Superior temporal gyrus (tissue), 1 donor: ENCODE data around the gene KLHL17.

Source experiments
- DNase-seq: peaks from one replicate; pipeline ENCODE4 v3.0.0-alpha.2; 2016; ENCODE audit errors: extremely low spot score

KLHL17 gene

DNA sequence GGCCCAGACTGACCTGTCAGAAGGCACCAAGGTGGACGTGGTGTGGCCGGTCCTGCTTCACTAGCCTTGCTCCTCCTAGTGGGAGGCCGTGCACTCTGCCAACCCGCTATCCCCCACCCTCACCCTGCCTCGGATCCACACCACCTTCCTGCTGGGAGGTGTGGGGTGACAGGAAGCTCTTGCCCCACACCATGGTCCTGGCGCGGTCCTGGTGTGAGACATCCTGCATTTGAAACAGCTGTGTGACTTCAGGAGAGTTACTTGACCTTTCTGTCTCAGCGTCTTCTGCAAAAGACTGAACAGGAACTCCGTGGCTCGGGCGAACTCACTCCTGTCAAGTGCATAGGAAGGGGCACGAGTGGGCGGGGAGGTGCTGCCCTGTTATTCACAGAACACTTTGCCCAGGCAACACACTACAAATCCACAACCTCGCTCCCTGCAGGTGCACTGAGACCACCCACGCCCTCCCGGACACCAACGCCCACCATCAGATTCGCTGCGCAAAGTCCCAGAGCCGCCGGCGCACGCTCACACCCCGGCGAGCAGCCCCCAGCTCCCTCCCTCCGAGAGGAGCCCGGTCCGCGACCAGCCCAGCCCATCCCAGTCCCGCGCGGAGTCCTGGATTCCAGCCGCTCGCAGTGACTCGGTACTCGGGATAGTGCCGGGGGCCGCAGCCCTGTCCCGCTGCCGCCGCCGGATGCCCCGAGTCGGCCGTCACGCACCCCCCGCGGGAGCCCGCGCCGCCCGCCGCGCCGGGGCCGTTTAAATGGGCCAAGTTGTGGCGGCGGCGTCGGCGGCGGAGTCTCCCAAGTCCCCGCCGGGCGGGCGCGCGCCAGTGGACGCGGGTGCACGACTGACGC, 37.0 kb upstream of the KLHL17 start, which contains the start of gene SAMD11:
SAMD11 (plus strand) TSS at position 793 of the 860 bp plus-strand sequence. CDS start 509 bp downstream, outside the sequence.
- peak; percentile 73 for DNase-seq

DNA sequence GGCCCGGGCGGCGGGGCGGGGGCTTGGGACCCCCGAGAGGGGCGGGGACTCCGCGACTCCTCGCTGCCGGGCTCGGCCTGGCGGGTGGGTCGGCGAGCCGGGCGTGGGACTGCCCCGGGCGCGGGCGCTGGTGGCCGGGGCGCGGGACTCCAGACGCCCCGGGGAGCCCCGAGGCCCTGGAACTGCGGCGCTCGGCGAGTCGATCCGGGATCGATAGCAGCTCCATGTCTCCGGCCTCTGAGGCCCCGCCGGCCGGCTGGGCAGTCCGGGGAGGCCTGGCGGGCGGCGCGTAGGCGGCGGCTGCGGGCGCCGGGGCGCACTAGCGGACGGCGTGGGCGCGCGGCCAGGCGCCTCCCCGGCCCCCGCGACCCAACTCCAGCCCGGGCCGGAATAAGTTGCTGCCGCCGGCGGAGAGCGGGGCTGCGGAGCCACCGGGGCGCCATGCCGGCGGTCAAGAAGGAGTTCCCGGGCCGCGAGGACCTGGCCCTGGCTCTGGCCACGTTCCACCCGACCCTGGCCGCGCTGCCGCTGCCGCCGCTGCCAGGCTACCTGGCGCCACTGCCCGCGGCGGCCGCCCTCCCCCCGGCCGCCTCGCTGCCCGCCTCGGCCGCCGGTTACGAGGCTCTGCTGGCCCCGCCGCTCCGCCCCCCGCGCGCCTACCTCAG, 36.3 kb upstream of the KLHL17 start:
- DNase-seq: no peak

DNA sequence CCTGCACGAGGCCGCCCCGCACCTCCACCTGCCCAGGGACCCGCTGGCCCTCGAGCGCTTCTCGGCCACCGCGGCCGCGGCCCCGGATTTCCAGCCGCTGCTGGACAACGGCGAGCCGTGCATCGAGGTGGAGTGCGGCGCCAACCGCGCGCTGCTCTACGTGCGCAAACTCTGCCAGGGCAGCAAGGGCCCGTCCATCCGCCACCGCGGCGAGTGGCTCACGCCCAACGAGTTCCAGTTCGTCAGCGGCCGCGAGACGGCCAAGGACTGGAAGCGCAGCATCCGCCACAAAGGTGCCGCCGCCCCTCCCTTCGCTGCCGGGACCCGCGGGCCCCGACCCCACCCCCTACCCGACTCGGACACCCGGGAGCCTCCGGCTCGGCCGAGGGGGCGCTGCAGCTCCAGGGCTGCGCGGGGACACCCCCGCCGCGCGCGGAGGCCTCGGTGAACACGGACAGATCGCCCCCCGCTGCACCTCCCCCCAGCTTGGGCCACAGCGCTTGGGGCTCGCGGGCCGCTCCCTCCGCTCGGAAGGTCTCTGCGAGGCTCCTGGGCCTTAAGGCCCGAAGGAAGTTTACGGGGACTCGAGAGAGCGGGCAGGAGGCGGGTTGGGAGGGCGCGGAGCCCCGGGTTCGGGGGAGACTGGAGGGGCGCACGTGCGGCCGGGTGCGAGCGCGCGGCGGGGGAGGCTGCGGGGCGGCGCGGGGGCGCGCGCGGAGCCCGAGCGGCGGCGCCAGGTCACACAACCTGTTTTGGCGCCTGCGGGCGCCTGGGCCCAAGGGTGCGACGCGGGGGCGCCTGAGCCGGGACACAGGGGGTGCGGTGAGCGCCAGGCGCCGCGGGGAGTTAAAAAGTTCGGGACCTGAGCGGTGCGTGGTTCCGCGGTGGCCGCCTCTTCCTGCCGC, 35.5 kb upstream of the KLHL17 start:
- DNase-seq: no peak

DNA sequence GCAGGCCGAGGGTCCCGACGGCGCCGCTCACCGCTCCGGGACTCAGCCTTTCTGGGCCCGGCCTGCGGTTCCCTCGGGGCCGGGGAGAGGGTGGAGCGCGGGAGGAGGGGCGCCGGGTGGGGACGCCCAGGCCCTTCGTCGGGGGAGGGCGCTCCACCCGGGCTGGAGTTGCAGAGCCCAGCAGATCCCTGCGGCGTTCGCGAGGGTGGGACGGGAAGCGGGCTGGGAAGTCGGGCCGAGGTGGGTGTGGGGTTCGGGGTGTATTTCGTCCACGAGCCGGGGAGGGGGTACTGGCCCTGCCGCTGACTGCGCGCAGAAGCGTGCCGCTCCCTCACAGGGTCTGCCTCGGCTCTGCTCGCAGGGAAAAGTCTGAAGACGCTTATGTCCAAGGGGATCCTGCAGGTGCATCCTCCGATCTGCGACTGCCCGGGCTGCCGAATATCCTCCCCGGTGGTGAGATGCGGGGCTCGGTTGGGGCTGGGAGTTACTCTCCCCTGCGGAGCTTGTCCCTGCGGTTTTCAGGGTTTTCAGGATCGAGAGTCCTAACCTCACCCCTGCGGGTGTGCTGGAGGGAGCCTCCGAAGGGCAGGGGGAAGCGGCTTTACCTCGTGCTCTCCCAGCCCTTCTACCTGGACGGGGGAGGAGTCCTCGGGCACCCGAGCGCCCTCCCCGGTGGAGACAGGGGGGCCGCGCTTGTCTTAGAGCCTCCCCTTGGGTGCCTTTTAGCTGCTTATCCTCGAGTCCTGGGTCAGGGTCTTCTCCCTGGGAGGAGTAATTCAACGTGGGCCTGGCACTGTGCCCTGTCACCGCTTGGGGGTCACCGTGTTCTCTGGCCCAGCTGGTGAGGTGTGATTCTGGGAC, 34.6 kb upstream of the KLHL17 start:
- no peak for DNase-seq

DNA sequence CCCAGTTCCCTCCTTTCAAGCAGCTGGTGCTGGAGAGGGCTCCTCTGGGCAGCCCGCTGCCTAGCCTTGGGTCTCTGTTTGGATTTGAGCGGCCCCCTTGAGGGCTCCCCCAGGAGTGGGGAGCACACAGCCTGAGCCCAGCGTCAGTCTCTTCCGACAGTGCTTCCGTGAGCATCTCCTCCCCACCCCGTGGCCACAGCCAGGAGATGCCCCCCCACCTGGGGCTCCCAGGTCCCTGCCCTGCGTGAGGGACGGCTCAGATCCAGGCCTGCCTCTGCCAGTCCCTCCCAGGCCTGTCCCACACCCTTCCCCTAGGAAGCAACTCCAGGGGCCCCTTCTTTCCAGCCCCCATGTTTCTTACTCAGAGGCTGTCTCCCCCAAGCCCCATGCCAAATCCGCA, 33.1 kb upstream of the KLHL17 start:
- no peak for DNase-seq

DNA sequence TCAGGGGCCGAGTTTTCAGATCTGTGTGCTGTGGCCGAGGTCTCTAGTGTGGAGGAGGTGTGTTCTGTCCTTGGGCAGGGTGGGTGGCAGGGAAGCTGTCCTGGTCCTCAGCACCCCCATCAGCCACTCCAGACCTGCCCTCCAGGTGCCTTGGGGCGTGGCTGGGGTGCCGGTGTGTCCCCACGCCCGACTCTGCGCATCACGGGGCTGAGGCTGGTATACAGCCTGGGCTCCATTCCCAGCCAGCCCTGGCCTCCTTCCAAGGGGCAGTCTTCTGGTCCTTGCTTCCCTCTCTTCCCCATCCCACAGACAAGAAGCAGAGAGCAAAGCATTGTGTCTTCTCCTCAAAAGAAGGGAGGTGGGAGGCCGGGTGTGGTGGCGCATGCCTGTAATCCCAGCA, 32.6 kb upstream of the KLHL17 start:
- DNase-seq: no peak

DNA sequence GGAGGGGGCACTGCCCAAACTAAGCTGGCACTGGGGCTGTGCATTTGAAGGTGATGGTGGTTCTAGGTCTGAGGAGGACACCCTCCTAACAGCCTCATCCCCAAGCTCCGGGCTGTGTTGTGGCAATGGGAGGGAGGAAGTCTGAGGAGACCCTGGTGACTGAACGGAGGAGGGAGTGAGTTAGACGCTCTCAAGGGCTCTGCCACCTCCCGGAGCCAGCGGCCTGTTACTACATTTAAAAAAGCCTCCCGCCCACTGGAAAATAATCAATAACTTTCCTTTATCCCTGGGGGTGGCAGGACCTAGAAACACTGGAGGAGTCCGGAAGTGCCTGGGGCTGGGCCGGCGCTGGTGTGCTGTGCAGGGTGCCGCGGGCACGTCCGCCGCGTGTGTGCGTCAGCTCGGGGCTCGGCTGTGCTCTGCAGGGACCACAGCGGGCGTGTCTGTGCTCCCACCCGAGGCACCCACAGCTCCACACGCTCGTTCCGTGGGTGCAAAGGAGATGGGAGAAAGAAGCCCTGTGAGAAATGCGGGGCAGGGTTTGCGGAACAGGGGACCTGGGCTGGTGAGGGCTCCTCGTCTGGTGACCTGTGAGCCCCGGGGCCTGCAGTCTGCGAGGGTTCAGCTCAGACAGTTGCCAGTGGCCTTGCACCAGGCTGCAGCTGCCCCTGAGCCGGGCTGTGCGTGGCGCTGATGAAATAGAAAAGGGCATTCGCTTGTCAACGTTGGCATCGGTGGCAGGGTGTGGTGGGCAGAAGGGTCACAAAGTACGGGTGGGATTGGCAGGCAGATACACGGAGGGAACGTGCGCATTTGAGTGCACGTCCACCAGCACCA, 31.3 kb upstream of the KLHL17 start:
- DNase-seq: no peak

DNA sequence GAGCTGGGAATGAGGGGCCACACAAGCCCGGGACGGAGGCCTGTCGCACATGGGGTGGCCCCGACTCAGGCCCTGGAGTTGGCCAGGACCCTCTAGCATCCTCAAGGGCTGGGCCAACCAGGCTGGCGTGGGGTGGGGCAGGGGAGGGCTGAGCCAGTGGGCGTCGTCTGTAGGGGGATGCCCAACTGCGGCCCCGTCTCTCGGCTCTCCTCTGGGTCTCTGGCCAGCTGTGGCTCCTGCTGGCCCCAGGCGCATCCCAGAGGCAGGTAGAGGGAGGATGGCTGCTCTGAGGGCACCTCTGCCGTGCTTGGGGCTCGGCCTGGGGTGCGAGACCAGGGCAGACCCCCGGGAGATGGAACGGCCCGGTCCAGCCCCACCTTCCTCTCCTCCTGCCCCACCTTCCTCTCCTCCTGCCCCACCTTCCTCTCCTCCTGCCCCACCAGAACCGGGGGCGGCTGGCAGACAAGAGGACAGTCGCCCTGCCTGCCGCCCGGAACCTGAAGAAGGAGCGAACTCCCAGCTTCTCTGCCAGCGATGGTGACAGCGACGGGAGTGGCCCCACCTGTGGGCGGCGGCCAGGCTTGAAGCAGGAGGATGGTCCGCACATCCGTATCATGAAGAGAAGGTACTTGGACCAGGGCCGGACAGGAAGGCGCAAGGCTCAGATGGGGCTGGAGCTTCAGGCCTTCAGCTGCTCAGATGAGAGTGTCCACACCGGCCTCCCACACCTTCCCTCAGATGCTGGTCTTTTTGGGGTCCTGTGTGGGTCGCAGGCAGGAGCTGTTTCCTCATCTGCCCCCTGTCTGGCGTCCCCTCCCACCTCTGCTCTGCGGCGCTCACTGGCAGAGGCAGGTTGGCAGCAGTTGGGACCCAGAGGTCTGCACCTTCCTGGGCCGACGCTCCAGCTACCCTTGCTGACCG, 30.4 kb upstream of the KLHL17 start:
- DNase-seq: no peak

DNA sequence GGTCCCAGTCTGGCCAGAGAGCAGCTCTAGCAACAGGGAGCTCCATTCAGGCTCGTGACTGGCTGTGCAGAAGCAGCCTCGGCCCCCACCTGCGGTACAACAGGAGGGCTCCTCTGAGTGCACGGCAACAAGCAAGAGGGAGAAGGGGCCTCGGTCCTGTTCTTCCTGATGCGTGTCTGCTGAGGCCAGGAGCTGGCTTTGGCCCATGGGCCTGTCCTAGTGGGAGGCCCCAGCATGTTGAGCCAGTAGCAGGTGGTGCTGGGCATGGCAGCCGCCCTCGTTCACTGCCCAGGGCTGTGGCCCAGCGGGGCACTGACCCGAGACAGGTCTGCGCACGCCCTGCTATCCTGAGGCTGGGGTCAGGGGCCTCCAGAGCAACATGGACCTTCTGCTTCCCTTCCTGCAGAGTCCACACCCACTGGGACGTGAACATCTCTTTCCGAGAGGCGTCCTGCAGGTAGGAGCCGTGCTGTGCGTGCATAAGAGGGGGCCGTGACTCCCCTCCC, 29.7 kb upstream of the KLHL17 start:
- no peak for DNase-seq

DNA sequence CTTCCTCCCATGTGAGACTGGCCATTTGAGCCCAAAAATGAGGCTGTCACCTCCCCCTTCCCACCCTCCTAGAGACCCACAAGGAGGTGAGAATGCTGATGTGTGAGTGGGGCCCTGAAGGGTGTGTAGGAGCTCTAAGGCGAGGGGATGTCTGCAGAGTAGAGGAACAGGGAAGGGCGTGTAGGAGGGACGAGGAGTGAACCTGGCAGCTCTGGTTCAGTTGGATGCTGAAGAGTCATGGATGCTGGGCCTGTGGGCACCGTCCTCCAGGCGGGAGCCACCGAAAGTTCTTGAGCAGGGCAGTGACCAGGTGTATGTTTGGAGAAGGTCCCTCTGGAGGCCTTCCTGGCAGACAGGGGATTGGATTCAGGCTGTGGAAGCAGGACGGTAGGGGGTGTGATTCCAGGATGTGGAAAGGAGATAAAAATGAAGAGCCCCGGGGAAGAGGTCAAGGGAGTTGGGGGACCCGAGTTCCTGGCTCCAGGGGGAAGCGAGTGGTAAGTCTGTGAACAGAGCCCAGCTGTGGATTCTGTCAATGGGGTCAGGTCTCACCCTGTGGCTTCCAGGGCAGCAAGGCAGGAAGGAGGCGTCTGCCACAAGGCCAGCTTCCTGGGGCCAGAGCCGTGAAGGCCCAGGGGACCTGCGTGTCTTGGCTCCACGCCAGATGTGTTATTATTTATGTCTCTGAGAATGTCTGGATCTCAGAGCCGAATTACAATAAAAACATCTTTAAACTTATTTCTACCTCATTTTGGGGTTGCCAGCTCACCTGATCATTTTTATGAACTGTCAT, 28.8 kb upstream of the KLHL17 start:
- no peak for DNase-seq

DNA sequence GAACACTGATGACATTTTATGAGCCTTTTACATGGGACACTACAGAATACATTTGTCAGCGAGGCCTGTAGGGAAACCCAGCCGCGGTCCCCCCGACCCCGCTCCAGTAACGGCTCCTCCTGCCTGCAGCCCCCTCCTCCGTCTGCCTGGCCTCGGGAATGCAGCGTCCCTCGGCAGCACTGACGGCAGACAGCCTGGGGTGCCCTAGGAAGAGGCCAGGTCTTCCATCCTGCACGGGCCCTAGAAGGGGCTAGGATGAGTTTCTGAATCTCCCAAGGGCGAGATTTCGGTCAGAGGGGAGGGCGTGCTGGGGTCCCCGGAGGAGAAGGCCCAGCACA, 28.2 kb upstream of the KLHL17 start:
- no peak for DNase-seq

DNA sequence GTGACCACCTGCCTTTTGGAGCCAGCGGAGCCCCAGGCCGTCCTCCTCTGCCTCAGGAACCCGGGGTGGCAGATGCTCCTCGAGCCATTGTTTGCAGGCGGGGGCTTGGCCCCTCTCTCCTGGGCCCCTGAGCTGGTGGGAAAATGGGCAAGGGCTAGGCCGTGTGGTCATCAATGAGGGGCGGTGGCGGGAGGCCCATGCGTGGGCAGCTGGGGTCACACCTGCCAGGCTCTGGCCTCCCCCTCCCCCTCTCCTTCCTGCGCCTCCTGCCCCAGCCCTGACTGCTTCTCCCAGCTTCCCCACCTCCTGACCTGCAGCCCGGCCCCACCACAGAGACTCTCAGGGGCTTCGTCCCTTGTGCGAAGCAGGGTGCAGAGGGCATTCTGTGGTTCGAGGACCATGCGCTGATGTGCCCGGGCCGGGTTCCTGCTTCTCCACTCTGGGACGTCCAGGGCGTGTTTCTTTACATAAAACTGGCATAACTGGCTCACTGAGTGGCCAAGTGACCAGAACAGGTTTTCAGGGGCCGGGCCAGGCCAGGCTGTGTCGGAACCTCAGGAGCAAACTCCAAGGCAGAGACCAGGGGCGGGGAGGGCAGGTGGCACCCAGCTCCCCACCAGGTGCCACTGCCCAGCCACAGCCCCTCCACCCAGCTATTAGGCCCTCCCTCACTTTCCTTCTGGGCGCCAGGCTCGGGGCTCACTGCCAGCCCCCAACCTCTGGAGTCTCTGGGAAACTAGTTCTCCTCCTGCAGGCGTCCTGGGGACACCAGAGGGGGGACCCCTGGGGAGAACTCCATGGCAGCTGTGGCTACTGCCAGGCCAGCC, 27.4 kb upstream of the KLHL17 start:
- DNase-seq: no peak

DNA sequence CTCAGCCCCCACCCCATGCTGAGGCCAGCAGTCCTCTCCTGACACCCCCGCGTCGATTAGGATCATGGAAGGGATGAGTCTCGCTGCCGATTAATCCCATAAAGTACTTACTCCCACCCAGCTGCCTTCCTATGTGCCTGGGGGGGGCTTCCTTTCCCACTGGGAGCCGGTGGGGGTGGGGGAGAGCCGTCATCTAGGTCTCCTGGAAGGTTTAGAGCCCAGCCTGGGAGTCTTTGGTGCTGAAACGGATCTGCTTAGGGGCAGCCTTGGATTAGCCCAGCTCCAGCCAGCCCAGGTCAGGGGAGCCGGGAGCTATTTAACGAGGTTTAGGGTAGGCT, 26.8 kb upstream of the KLHL17 start:
- no peak for DNase-seq

DNA sequence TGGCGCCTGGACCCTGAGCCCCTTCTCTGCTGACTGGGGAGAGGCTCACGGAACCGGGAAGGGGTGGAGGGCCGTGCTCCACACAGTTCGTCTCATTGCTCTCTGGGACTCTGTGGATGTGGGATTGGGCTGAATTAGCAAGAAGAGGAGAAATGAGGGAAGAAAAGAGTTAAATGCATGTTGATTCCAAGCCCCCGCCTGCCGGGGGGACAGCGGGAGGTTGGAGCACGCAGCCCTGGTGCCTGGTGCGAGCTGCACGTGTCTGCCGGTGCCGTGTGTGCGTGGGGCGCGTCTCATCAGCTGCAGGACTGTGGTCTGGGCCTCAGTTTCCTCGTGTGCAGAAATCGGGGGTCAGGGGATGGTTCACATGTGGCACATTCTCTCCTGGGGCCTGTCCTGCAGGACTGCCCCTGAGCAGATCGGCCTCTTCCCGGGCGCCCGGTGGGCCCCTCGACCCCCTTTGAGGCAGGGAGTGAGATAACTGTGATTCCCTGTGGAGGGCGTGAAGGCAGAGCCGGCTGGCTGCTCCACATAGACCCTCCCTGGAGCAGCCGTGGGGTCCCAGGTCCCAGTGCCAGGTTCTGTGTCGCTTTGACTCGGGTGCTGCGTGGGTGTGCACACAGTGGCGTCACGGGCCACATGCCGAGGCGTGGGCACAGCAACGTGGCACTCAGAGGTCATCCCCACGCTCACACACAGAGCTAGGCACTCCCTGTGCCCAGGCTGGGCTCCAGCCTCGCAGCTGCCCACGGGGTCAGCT, 25.2 kb upstream of the KLHL17 start:
- no peak for DNase-seq

DNA sequence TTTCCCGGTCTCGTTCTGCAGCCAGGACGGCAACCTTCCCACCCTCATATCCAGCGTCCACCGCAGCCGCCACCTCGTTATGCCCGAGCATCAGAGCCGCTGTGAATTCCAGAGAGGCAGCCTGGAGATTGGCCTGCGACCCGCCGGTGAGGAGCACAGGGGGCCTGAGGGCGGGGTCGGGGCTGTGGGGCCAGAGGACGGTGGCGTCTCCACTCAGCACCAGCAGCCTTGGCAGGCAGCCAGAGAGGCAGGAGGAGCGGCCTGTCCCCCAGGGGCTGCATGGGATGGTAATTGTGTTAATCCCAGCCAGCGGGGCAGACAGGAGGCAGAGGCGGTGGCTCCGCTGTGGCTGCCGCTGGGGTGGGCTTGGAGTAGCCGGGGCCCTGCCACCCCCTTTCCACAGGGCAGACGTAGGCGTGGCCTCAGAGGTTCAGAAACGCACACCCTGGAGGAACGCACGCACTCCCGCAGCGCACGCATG, 24.6 kb upstream of the KLHL17 start:
- no peak for DNase-seq
